ENCODE results near the gene OBSCN. TPM values are rescaled to one million over a fixed set of nuclear protein-coding genes. Genes with fewer than 3 reads are reported as not detected.

Gene OBSCN
- total RNA-seq, 1 donor, result 13.0 TPM

DNA sequence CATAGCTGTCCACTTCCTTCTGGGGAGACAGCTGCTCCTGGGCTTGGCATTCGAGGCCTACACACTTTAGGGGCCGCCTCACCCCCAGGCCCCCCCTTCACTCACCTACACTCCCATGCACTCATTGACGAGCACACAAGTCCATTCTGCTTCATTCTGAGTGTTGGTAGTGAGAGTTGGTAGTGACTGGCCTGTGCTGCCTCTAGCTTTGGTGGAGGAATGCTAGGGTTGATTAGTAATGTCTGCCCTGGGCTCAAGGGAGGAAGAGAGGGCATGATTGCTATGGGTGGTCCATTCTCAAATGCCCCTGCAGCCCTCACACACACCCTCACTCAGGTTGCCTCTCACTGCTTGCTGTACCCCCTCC, 168.4 kb downstream of the OBSCN start:
- DNase-seq (ENCODE audit: low read depth), result no peak
- TF ChIP-seq, protein P1, sequence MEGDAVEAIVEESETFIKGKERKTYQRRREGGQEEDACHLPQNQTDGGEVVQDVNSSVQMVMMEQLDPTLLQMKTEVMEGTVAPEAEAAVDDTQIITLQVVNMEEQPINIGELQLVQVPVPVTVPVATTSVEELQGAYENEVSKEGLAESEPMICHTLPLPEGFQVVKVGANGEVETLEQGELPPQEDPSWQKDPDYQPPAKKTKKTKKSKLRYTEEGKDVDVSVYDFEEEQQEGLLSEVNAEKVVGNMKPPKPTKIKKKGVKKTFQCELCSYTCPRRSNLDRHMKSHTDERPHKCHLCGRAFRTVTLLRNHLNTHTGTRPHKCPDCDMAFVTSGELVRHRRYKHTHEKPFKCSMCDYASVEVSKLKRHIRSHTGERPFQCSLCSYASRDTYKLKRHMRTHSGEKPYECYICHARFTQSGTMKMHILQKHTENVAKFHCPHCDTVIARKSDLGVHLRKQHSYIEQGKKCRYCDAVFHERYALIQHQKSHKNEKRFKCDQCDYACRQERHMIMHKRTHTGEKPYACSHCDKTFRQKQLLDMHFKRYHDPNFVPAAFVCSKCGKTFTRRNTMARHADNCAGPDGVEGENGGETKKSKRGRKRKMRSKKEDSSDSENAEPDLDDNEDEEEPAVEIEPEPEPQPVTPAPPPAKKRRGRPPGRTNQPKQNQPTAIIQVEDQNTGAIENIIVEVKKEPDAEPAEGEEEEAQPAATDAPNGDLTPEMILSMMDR (IDR thresholded peaks at IDR 0.05; ENCODE audit: insufficient read depth, low read depth, low read length), result no peak
- no peak overlapping the region for H3K4me3 ChIP-seq (ENCODE audit: low read depth, low read length)

DNA sequence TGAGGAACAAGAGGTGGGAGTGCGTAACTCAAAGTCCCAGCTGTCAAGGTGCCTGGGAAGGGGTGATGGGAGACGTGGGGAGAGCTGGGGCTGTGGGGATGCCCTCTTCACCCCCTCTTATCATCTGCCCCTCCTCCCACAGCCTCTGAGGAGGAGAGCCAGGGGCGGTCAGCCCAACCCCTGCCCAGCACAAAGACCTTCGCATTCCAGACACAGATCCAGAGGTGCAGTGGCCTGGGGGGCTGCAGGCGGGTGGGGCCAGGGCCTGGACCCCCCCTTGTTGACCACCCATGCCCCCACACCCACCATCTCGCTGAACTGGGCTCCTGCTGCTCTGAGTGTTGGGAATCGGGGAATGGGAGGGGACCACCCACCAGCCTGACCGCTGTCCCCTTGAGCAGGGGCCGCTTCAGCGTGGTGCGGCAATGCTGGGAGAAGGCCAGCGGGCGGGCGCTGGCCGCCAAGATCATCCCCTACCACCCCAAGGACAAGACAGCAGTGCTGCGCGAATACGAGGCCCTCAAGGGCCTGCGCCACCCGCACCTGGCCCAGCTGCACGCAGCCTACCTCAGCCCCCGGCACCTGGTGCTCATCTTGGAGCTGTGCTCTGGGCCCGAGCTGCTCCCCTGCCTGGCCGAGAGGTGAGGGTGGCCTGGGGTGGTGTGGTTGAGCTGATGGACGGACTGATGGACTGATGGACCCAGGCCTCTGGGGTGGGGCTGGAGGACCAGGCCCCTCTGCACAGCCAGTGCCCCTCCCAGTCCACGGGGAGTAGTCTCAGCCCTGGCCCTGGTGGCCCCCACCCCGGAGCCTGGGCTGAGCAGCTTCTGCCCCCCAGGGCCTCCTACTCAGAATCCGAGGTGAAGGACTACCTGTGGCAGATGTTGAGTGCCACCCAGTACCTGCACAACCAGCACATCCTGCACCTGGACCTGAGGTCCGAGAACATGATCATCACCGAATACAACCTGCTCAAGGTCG, 169.1 kb downstream of the OBSCN start:
- no peak for DNase-seq (ENCODE audit: low read depth)
- TF ChIP-seq, protein P1 (IDR thresholded peaks at IDR 0.05; ENCODE audit: insufficient read depth, low read depth, low read length), result no peak
- H3K4me3 ChIP-seq (ENCODE audit: low read depth, low read length), result no peak overlapping the region

DNA sequence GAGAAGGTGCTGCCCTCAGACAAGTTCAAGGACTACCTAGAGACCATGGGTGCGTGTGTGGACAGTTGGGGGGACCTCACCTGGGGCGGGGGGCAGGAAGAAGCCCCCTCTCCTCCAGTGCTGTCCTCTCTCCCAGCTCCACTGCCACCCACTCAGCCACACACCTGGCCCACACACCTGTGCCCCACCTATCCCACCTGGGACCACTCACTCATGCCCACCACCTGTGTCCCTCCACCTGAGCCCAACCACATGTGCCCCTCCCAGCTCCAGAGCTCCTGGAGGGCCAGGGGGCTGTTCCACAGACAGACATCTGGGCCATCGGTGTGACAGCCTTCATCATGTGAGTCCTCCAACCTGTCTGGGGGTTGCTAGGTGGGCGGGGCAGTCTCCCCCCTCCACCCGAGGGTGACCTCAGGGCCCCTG, 169.8 kb downstream of the OBSCN start:
- TF ChIP-seq, protein P1 (IDR thresholded peaks at IDR 0.05; ENCODE audit: insufficient read depth, low read depth, low read length), result no peak
- no peak for DNase-seq (ENCODE audit: low read depth)
- H3K4me3 ChIP-seq (ENCODE audit: low read depth, low read length), result no peak overlapping the region

DNA sequence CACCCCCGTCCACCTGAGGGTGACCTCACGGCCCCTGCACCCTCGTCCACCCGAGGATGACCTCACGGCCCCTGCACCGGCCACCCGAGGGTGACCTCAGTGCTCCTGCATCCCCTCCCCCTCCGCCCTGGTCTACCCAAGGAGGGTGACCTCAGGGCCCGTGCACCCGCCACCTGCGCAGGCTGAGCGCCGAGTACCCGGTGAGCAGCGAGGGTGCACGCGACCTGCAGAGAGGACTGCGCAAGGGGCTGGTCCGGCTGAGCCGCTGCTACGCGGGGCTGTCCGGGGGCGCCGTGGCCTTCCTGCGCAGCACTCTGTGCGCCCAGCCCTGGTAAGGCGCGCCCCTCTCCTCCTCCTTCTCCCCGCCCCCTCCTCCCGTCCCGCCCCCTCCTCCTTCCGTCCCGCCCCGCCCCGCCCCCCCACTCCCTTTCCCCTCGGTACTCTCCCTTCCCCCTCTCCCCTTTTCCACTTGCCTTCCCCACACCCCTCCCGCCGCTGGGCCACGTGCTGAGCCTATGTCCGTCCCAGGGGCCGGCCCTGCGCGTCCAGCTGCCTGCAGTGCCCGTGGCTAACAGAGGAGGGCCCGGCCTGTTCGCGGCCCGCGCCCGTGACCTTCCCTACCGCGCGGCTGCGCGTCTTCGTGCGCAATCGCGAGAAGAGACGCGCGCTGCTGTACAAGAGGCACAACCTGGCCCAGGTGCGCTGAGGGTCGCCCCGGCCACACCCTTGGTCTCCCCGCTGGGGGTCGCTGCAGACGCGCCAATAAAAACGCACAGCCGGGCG, 170.4 kb downstream of the OBSCN start:
- peak; percentile 86 for DNase-seq (ENCODE audit: low read depth)
- TF ChIP-seq, protein P1 (IDR thresholded peaks at IDR 0.05; ENCODE audit: insufficient read depth, low read depth, low read length), result peak; percentile 61
- H3K4me3 ChIP-seq (ENCODE audit: low read depth, low read length), result peak overlapping the region; percentile 66

DNA sequence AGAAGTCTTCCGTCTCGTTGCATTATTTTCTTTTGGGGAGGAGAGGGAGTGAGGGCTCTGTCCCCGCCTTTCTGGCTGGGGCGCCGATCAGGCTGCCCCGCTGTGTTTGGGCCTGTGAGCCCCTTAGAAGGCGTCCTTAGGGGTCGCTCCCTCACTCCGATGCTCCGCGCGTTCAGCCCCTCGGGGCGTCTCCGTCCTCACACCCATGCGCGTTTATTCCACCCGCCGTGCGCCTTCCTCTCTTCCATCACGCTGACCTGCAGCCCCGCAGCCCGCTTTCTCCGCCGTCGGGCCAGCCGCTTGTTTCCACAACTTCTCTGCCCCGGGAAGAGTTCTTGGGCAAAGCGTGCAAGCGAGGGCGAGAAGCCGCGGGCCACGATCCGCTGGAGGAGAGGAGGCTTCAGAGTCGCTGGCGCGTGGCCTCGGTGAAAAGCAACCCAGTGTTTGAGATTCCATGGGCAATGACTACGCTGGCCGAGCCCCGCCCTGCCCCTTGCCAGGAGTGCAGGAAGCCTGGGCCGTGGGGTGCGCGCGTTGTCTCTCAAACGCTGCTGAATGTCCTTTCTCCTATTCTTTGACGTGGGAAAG, 171.1 kb downstream of the OBSCN start:
- TF ChIP-seq, protein P1 (IDR thresholded peaks at IDR 0.05; ENCODE audit: insufficient read depth, low read depth, low read length), result no peak
- H3K4me3 ChIP-seq (ENCODE audit: low read depth, low read length), result peak overlapping the region; percentile 66
- peak; percentile 29 for DNase-seq (ENCODE audit: low read depth)

DNA sequence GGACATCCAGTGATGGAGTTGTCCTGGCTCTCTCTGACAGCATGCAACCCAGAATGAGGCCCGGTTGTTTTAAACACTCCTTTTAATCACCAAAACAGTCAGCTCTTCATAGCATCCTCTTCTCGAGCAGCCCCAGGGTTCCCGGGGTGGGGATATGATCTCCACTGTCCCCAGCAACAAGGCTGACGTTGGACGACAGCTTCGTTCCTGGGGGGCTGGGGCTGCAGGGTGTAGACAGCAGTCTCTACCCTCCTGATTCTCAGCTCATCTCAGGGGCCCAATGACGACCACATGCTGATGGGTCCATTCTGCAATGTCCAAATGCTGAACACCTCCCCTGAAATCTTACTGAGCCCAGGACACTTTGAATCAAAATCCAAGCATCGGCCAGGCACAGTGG, 171.8 kb downstream of the OBSCN start:
- TF ChIP-seq, protein P1 (IDR thresholded peaks at IDR 0.05; ENCODE audit: insufficient read depth, low read depth, low read length), result no peak
- no peak overlapping the region for H3K4me3 ChIP-seq (ENCODE audit: low read depth, low read length)

More for the DNA sequence above, 171.8 kb downstream of the OBSCN start:
- no peak for DNase-seq (ENCODE audit: low read depth)
